RKO (cell line): Measurements from ENCODE around the gene SLC37A4.
"Not testable (repeated sequence)": the region's sequence is repeated elsewhere in the genome, so short reads cannot be mapped to it uniquely, and the experiment has no call there.

Experiments
- DNase-seq: peaks from one replicate; pipeline ENCODE4 v3.0.0-alpha.2; 2016; ENCODE audit warnings: low spot score

Gene SLC37A4

DNA sequence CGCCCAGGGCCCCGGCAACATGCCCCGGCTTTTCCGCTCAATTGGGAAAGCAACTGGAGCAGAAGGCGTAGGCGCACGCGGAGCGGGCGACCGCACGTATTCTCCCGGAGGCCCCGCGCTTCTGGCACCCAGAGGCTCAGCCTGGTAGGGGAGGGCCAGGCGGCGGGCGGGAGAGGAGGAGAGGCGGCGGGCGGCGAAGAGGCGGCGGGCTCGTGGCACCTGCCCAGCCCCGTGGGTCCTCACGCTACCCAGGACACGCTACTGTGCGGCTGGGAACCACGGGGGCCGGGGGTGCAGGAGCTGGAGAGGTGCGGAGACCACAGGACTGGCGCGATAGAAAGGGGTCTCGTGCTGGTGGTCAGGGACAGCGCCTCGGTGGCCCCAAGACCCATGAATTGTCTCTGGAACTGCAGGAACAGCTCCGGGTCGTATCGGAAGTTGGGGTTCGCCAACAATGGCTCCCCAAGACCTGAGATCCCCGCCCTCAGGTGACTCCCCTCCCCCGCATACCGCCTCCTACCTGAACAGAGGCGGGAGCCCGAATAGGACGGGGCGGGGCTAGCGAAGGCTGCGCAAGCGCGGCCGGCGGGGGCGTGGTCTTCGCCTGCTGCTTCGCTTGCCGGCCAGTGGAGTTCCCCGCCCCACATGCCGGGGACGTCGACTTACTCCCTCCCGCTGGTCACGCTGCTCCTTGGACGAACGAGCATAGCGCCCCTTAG is at the start of gene SLC37A4:
SLC37A4 (minus strand) TSS at position 549 of the 719 bp plus-strand sequence.
- DNase-seq = peak; percentile 99

DNA sequence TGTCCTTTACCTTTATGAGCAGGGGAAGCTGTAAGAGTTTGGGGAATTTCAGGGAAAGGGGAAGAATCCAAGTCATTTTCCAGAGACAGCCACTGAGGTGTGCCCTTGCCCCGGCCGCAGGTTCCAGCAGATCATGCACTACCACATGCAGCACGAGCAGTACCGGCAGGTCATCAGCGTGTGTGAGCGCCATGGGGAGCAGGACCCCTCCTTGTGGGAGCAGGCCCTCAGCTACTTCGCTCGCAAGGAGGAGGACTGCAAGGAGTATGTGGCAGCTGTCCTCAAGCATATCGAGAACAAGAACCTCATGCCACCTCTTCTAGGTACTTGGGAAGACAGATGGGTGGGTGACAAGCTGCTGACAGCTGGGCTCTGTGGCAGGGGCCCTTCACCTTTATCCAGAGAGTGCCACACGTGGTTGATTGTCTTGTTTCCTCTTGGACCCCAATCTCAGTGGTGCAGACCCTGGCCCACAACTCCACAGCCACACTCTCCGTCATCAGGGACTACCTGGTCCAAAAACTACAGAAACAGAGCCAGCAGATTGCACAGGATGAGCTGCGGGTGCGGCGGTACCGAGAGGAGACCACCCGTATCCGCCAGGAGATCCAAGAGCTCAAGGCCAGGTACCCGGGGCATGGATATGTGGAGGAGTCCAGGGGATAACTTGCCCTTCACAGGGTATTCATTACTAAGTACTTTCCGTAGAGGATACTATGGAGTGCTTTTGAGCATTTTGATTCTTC is 48.2 kb upstream of the SLC37A4 start:
- no peak for DNase-seq

DNA sequence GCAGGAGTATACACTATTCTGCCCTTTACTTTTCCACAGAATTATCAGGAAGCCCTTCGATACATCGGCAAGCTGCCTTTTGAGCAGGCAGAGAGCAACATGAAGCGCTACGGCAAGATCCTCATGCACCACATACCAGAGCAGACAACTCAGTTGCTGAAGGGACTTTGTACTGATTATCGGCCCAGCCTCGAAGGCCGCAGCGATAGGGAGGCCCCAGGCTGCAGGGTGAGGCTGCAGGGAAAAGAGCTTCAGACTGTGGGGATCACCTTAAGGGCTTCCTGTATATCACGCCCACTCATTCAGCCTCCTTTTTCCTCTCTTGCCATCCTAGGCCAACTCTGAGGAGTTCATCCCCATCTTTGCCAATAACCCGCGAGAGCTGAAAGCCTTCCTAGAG is 47.2 kb upstream of the SLC37A4 start:
- DNase-seq = no peak

DNA sequence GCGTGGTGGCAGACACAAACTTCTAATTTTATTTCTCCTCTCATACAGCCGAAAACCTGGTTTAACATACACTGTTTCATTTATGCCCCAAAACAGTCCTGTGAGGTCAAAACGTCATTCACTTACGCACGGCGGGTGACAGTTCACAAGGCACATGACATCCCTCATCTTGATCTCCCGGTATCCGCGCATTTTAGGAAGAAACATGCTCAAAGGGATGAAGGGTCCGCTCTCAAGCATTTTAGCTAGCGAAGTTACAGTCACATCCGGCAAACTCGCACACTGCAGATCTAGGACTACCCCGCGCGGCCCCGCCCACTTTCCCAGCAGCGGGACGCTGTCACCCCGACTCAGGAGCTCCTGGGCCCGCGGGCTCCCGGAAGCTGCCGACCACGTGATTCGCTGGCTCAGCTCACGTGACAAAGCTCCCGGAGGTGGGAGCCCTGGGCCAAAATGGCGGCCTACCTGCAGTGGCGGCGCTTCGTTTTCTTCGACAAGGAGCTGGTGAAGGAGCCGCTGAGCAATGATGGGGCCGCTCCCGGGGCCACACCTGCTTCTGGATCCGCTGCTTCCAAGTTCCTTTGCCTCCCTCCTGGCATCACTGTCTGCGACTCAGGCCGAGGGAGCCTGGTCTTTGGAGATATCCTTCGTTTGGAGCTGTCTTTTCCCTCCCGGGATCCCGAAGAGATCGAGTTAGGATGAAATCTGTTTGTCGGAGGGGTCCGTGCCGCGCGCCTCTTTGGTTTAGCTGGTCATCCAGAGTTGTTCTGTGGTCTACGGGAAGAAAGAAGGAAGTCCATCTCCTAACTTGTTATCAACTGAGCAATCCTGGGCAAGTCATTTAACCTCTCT is 36.9 kb upstream of the SLC37A4 start, which contains the start of gene VPS11:
VPS11 (plus strand) TSS at position 448 of the 852 bp plus-strand sequence; CDS start at position 454, 6 bp downstream.
- peak; percentile 98 for DNase-seq

DNA sequence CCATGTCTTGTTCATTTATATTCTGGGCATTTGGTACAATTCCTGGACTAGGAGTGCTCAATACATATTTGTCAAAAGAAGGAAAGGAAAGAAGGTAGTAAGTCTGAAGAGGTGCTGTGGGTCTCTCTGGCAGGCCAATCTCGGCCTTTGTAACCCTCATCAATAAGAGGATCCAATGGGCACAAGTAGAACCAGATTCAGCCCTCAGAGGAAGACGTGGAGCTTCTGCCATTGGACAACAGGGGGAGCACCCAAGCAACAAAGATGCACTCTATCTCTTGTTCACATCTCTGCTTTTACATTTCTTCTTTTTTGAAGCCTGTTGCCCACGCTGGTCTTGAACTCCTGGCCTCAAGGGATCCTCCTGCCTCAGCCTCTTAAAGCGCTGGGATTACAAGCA is 34.7 kb upstream of the SLC37A4 start:
- DNase-seq = peak; percentile 73

DNA sequence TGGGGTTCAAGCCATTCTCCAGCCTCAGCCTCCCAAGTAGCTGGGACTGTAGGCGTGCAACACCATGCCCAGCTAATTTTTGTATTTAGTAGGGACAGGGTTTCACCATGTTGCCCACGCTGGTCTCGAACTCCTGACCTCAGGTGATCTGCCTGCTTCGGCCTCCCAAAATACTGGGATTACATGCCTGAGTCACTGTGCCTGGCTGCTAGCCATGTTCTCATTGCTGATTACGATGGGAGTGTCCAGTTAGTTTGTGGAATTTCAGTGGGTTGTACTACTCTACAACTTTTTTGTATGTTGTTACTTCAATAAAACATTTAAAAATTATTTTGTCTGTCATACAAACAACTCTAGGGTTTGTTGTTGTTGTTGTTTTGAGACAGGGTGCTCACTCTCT is 32.1 kb upstream of the SLC37A4 start:
- peak; percentile 27 for DNase-seq

DNA sequence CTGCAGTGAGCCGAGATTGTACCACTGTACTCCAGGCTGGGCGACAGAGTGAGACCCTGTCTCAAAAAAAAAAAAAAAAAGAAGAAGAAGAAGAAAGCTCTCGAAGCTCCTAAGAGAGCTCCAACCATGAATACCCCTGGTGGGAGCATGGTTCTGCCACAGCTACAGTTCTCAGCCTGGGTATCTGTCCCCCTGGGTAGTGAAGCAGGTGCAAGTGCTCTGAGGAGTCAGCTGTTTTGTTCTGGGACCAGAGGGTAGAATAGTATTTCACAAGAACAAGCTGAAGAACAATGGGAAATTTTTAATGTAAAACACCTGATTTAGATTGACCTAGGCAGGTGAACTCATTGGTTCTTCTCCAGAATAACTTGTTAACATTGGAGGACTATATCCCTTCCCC is 30.6 kb upstream of the SLC37A4 start:
- no peak for DNase-seq

DNA sequence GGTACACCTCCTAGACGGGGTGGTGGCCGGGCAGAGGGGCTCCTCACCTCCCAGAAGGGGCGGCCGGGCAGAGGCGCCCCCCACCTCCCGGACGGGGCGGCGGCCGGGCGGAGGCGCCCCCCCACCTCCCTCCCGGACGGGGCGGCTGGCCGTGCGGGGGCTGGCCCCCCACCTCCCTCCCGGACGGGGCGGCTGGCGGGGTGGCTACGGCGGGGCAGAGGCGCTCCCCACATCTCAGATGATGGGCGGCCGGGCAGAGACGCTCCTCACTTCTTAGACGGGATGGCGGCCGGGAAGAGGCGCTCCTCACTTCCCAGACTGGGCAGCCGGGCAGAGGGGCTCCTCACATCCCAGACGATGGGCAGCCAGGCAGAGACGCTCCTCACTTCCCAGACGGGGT is 28.5 kb upstream of the SLC37A4 start:
- DNase-seq = not testable (repeated sequence)

DNA sequence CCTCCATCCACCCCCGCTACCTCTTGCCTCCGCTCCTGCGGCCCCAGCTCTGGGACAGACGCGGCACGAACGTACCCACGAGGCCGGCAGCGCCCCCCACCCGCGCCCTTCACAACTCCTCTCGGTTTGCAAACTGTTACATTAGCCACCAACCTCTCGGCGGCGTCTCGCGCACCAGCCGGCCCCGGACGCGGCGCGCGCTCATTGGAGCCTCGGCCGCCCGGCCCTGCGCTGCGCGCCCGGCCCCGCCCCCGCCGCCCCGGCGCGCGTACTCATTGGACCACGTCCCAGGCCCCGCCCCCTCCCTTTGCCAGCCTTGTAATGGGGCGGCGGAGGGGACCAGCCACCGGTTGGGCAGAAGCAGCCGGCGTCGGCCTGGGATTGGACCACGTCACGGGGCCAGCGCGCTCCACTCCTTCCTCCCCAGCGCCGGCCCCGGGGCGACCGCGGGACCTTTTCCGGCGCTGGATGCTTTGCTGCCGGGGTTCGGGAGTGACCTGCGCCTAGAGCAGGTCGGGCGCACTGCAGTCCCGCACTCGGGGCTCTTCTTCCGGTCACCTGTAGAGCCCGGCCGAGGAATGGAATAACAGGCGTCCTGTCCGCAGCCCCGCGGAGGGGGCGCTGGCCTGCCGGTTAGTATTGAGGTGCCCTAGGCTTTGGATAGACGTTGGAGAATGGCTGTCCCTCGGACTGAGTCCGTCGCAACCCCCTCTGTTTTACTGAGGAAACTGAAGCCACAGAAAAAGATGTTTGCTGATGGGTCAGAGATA is 26.5 kb upstream of the SLC37A4 start, which contains the start of gene HYOU1:
HYOU1 (minus strand) TSS at position 206 of the 770 bp plus-strand sequence. CDS start 1,045 bp downstream, outside the sequence.
- DNase-seq = peak; percentile 96

DNA sequence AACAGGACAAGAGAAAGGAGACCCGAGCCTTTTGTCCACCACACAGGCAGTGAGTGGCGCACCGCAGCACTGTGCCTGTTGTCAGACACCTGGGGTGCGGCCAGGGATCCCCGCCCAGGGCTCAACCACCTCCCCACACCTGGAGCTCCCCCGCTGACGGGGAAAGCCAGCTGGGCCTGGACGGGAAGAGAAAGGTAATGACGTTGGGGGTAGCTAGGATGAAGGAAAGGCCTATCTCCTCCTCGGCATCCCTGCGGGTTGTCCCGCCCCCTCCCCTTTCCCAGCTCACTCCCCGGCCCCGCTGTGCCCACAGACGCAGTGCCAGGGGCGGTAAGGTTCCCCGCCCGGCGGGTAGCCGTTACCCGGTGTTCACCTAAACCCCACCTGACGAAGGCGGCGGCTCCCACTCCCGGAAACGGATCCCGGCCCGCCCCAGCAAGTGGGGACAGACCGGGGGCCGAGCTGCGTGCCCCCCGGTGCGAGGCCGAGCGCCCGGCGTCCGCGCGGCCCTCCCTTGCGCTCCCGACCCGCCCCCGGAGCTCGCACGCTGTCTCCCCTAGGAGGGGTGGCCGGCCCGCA is 25.8 kb upstream of the SLC37A4 start:
- no peak for DNase-seq

DNA sequence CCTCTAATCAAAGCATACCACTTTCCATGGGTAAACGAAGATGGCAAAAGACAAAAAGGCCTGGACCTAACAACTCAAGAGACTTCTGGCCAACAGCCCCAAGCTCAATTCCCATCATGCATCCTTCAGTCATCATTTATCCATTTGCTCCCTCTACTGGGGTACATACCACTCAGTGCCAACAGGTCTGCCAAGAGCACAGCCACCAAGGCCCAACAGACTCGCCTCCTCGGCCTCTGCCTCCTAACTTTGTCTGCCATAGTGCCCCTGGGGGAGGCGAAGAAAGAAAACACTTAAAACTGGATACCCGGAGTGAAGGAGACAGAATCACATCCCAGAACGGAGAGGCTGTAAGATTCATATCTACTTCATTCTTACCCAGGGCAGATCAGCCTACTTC is 25.2 kb upstream of the SLC37A4 start:
- peak; percentile 81 for DNase-seq

DNA sequence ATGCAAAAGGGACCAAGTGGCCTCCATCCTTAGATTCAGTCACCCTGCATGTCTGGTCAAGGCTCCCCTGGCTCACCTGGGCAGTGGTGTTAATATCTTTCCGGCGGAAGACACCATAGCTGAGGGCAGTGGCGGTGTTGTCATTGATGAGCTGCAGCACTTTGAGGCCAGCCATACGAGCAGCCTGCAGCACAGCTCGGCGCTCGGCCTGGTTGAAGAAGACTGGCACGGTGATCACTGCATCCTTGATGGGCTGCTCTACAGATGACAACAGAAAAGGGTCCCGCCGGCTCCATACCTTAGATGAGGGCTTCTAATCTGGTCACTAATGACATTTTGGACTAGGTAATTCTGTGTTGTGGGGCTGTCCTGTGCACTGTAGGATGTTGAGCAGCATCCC is 23.7 kb upstream of the SLC37A4 start:
- DNase-seq = no peak

DNA sequence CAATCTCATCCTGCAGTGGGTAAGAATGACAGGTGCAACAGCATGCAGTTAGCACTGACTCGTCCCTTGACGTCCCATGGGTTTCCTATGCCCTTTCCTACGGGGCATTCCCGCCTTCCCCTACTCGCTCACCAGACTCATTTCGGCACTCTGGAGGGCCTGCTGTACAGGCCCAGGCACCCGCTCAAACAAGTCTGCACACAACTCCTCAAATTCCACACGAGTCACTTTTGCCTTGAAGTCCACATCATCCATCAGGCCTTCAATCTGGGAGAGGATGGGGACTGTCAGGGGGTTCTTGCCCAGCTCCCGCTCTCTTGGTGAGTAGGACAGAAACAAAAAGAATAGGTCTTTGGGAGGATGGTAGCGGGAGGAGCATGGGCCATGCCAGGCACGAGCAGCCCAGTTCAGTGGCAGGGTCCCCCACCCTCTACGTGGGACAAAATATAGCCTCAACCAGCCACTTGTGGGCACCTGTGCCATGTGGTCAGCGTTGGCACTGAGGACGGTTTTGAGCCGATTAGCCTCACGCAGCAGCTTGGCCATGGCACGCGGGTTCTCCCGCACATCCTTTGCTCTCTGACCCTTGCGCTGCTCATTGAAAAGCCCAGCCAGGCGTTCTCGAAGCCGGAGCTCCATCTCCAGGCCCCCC is 21.6 kb upstream of the SLC37A4 start:
- no peak for DNase-seq

DNA sequence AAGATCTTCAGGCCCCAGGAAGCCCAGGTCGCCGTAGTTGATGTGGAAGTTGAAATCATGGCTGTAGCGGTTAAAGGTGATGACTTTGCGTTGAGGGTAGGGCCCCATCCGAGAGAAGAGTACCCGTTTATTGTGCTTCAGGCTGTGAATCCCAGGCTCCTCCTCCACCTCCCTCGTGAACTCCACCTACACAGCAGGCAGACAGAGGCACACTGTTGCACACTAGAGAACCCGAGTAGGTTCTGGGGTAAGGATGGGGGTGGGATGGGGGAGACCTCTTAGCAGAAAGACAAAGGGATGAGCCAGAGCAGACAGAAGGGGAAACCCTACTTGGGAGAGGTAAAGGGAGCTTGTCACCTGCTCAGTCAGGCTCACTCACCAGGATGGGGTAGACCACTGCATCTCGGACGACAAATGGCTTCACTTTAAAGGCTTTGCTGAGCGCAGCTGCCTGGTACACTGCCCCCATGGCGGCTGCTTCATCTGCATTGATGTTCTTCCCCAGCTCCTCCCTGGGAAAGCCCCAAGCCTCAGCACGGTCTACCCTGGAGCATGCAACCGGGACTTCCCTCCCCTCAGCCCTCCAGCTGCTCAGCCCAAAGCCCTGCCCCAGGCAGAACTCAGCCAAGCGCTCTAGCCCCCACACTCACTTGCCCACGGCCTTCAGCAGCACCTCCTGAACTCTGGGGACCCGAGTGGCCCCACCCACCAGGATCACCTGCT is 20.9 kb upstream of the SLC37A4 start:
- no peak for DNase-seq

DNA sequence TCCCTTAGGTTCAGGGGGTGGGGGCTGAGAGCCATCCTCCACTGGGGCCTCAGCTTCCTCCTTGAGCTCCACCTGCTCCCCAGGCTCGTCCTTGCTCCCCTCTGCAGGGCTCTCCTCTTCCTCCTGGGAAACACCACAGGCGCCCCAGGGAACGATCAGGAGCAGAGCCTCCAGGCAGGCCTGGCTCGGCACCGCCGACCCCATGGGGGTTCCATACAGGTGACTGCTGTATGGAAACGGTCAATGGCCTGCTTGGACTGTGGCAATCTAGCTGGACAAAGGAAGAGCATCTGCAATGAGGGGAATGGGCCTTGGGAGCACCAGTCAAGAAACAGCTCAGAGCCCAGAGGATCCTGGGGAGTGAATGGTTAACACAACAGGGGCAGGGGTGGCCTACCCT is 18.4 kb upstream of the SLC37A4 start:
- DNase-seq = no peak

DNA sequence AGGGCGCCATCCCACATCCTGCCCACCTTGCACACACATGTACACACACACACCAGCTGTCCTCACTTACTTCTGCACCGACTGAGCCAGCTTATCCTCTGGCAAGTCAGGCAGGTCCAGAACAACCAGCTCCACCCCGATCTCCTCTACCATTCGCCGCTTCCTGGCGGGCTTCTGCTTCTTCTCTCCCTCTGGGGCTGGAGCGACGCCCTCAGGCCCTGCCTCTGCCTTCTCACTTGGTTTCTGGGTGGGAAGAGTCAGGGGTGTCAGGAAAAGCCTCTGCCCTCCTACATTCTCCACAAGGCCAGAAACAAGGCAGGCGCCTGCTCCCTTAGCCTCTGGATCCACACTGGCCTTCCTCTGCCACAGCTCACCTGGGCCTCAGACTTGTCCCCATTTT is 18.0 kb upstream of the SLC37A4 start:
- DNase-seq = no peak

DNA sequence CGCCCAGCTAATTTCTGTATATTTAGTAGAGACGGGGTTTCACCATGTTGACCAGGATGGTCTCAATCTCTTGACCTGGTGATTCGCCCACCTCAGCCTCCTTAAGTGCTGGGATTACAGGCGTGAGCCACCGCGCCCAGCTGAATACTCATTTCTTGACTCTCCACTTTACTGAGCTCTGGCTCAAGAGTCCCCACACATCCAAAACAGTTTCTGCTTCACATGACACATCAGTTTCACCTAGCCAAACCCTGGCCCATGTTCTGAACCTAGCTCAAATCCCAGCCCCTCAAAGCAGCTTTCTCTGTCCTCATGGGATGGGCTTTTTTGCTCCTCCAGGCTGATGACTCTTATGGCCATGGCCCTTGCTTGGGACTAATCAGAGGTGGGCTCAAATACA is 16.5 kb upstream of the SLC37A4 start:
- no peak for DNase-seq

DNA sequence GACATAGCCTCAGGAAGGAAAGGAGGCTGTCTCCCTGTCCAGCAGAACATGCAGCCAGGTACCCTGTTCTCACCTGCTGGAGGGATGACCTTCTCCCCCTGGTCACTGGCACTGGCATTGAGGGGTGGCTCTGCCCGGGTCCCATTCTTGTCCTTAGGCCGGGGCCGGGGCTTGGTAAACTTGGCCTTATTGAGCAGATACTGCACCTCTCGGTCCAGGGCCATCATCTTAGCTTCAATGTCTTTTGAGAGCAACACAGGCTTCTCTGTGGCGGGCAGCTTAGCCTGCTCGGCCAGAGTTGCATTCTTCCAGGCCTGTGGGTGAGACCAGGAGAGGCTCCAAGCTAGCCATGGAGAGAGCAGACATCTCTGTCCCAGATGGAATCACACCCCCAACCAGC is 15.8 kb upstream of the SLC37A4 start:
- DNase-seq = no peak

DNA sequence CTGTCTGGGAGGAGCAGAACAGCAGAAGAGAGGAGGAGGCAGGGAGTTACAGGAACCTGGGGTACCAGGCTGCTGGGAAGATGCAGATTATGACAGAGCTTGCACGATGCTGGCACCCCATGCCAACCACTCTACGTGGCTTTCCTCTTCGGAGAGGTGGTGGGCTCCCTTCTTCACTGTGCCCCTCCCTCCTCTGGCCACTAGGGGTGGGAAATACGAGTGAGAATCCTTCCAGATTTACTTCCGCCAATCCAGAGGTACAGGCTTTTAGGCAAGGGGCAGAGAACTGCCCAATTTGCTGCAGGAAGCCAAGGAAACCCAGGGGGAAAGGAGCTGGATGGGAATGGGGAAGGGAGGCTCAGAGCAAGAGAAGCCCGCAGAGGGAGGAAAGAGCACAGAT is 14.0 kb upstream of the SLC37A4 start:
- DNase-seq = no peak

DNA sequence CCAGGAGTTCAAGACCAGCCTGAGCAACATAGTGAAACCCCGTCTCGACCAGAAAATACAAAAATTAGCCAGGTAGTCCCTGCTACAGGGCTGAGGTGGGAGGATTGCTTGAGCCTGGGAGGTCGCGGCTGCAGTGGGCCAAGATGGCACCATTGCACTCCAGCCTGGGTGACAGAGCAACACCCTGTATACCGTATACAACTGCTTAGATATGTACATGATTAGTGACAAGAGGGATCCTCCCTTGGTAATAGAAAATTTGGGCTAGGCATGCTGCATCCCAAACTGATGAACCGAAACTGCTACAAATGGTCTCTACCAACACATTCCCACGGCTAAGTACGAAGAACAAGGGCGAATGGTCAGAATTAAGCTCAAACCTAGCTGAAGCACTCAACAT is 12.2 kb upstream of the SLC37A4 start:
- no peak for DNase-seq
